HCT116 (cell line): Measurements from ENCODE around the gene SLC29A1.

Experiments
- CEBPB ChIP-seq: IDR thresholded peaks from 2 replicates; pipeline ENCODE4 v1.6.1; 2012; ENCODE audit warnings: low read depth
- CTCF ChIP-seq, 3 experiments: fragments of 200-600 bp in 1 of 3; sonication (generic) in 1 of 3; IDR thresholded peaks in 2 of 3; conservative IDR thresholded peaks in 1 of 3; 2 replicates each; pipeline ENCODE4 v1.5.1; 2012 to 2017; ENCODE audit warnings: low read depth in 2 of 3, low read length in 2 of 3, antibody characterized with exemption in 1 of 3, borderline replicate concordance in 1 of 3, control low read depth in 1 of 3, mild to moderate bottlenecking in 1 of 3, mixed read lengths in 1 of 3, mixed run types in 1 of 3, moderate library complexity in 1 of 3; ENCODE audit not compliant: insufficient read depth in 1 of 3
- JUND ChIP-seq: IDR thresholded peaks from 2 replicates; pipeline ENCODE4 v1.6.1; 2012
- ZBTB33 ChIP-seq: IDR thresholded peaks from 2 replicates; pipeline ENCODE4 v1.6.1; 2011; ENCODE audit warnings: mild to moderate bottlenecking, low read length, moderate library complexity; ENCODE audit not compliant: insufficient replicate concordance; ENCODE audit errors: extremely low read depth

- TF ChIP-seq ZBTB33 (no peak), CEBPB (no peak), JUND (no peak), CTCF (IDR thresholded peaks at IDR 0.05 in 2 of 3, conservative IDR thresholded peaks at IDR 0.05 in 1 of 3; ENCODE audit: borderline replicate concordance in 1 of 3, insufficient read depth in 1 of 3, low read depth in 2 of 3, low read length in 2 of 3) (no peak)
These were observed 2.4 kb downstream of the SLC29A1 start for GRCh38 chr6:44225579-44226325.
